GM21381 (cell line): ENCODE results near the gene ZNF888.
"Not testable (repeated sequence)": the region's sequence is repeated elsewhere in the genome, so short reads cannot be mapped to it uniquely, and the experiment has no call there.

Experiments
- ATAC-seq: cut with Tn5 transposase; IDR thresholded peaks from one replicate; pipeline ENCODE4 v1.9.1; 2021; ENCODE audit warnings: mild to moderate bottlenecking, moderate library complexity; ENCODE audit not compliant: unreplicated experiment

The ZNF888 gene

DNA sequence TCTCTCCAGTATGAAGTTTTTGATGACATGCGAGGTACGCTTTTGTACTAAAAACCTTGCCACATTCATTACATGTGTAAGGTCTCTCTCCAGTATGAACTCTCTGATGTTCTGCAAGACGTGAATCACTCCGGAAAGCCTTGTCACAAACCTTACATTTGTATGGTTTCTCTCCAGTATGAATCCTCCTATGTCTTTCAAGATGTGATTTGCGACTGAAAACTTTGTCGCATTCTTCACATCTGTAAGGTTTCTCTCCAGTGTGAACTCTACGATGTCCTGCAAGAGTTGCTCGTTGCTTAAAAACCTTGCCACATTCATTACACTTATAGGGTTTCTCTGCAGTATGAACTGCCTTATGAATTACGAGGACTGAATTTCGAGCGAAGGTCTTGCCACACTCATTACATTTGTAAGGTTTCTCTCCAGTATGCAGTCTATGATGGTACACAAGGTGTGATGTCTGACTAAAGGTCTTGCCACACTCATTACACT is 42.3 kb downstream of the ZNF888 start:
- ATAC-seq, result no peak

DNA sequence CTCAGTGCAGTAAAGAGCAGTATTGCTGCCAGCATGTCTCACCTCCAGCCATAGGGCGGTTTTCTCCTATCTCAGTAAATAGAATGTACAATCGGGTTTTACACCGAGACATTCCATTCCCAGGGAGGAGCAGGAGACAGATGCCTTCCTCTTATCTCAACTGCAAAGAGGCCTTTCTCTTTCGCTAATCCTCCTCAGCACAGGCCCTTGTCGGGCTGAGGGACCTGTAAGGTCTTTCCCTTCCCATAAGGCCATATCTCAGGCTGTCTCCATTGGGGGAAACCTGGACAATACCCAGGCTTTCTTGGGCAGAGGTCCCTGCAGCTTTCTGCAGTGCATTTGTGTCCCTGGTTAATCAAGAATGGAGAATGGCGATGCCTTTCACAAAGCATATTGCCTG is 50.2 kb downstream of the ZNF888 start:
- not testable (repeated sequence) for ATAC-seq

DNA sequence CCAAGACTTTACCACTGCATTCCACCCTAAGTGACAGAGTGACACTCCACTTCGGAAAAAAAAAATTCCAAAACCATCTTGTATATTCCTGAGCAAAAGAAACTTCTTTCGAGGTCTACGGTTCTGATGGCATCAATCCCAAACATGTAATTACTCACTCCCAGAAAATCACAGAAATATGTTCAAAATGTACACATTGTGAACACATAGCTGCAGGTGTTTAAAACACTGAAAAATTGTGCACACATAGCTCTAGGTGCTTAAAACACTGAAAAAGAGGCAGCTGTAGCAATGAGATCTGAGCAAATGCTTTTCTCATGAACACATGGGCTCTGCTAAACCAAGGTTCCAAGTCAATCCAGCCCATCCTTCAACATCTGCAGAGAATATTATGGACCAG is 51.8 kb downstream of the ZNF888 start:
- no peak for ATAC-seq

DNA sequence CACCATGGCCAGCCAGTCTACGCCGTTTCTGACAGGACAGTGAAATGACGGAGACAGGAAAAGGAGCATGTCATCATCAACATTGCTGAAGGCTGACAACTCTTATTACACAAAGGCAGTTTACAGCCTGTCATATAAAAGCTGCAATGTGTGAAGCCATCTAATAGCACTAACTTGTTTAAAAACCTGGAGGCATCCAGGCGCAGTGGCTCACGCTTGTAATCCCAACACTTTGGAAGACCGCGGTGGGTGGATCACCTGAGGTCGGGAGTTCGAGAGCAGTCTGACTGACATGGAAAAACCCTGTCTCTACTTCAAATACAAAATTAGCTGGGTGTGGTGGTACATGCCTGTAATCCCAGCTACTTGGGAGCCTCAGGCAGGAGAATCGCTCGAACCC is 55.2 kb downstream of the ZNF888 start:
- not testable (repeated sequence) for ATAC-seq

DNA sequence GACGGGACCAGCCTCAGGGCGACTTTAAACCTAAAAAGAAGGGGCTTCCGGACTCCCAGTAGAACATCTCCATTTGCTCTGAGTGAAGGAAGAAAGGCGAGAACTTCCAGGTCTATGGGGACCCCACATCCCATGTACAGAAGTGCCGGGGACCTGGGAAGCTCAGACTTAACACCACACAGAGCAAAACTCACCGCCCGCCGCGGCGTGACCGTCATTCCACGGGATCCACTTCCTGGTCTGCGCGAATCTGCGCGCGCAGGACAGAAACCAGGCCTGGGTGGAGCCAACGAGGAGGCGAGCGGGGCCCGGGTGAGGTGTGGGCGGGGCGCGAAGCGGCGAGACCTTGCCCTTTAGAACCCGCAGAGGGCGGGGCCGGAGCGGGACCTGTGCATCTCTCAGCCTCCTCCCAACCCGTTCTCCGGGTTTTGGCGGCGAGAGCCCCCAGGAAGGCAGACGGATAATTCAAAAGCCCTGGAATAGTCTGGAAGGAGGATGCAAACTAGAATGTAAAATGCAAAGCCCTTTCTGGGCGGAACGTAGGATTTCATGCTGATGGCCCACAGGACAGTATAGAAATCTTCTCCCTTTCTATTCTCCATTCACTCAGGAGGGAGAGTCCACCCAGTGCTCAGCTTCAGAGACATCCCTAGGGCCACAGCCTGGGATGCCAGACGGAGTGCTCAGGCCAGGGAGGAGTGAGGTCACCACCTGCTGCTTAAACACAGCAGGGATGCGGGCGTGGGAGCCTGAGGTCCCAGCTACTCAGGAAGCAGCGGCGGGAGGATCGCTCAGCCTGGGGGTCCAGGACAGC is 65.6 kb downstream of the ZNF888 start, which contains the start of gene ZNF468:
TSS of gene ZNF468 (minus strand) at position 242 of the 814 bp plus-strand sequence. CDS start 3,347 bp downstream, outside the sequence.
- ATAC-seq, result peak; percentile 96

DNA sequence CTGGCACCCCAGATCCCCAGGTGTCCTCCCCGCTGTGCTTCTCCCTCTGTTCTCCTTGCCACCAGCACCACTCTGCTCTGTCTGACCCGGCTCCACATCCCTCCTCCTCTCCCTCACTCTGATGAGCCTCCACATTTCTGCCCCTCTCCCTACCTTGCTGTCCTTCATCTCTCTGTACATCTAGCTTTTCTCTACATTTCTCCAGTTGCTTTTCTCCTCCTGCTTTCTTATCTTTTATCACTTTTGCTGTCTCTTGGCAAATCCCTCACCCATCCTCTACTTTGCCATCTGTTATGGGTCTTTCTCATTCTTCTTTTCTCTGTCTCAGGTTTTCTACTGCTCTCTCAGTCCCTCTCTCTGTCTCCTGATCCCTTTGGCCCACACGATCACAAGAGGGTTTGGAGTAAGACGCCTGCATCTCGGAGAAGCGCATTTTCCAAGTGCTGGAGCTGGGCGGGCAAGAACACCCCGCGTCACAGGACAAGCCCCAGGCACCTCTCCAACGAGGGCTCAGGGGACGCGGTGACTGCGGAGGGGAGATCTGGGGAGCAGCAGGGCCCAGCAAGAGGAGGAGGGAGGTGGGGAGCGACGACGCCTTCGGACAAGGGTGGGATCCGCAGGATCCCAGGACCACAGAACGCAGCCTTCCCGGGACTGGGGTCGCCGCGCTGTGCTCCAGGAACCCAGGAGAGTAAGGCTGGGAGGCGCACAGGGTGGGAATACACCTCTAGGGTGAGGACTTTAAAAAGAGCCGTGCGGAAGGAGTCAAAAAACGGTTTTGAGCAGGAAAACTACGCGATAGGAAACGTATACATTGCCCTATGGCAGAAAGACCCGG is 66.5 kb downstream of the ZNF888 start:
- peak; percentile 25 for ATAC-seq
